ENCODE data around the gene S1PR2. TPM values are rescaled to one million over a fixed set of nuclear protein-coding genes. Genes with fewer than 3 reads are reported as not detected.

S1PR2 gene
- total RNA-seq, 4 donors from 2014 or later: 0.80 to 7.1 (median 3.5) TPM

DNA sequence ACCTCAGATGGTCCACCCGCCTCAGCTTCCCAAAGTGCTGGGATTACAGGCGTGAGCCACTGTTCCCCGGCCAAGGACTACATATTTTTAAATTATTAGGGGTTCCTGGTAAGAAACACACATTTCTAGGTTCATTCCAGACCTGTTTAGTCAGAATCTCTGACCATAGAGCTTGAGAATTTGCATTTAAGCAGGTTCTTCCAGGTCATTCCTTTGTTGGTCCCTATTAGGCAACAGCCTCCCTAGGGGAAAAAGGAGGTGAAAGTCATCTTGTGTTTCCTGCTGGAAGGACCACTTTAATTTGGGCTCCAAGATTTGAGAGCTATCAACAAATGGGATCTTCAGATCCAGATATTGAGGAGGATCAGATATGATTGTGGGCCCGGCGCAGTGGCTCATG, 16.3 kb downstream of the S1PR2 start:
- in situ Hi-C loops (cut with MboI; ENCODE audit: low pct_ligation_motif_present in 1 of 4, low pct_unique_long_range_greater_than_20kb in 1 of 4, low sequenced_read_pairs in 3 of 4) (no loop called here), intact Hi-C loops (cut with DNase I; ENCODE audit: low total_unique reads) (no loop called here)
- H3K27me3 ChIP-seq: no peaks in the 10 kb centered on the region
- 79 to 80% methylated on average over 1 to 5 of the region's 5 CpGs for WGBS, 2 donors (ENCODE audit: low coverage in 1 of 2)
- no peaks in the 10 kb centered on the region for H3K4me1 ChIP-seq
- TF ChIP-seq CTCF (IDR thresholded peaks at IDR 0.05) (no peak), EP300 (IDR thresholded peaks at IDR 0.05; ENCODE audit: low read depth) (no peak), POLR2AphosphoS5 (IDR thresholded peaks at IDR 0.05) (no peak), POLR2A (IDR thresholded peaks at IDR 0.05) (no peak)
- no peaks in the 10 kb centered on the region for H3K9me3 ChIP-seq
- H3K27ac ChIP-seq: no peak overlapping the region
- H3K36me3 ChIP-seq: no peaks in the 10 kb centered on the region
- DNase-seq: no peak
- H3K4me3 ChIP-seq: no peak overlapping the region

DNA sequence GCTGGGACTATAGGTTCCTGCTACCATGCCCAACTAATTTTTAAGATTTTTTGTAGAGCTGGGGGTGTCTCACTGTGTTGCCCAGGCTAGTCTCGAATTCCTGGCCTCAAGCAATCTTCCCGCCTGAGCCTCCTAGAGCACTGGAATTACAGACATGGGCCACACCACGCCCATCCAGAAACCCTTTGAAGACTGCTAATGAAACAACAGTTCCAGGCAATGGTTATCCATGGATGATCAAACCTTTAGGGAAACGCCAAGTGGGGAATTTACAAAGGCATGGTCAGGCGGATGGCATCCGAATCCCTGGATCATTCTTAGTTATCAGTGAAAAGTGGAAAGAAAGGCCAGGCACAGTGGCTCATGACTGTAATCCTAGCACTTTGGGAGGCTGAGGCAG, 19.4 kb downstream of the S1PR2 start:
- WGBS, 2 donors (ENCODE audit: low coverage in 1 of 2): 86% methylated on average over 6 of the region's 6 CpGs; no CpG with 5 or more reads in 1 of the 2 donors
- Histone ChIP-seq H3K4me3 (no peak overlapping the region), H3K27ac (no peak overlapping the region), H3K4me1 (no peaks in the 10 kb centered on the region), H3K36me3 (no peaks in the 10 kb centered on the region), H3K9me3 (no peaks in the 10 kb centered on the region), H3K27me3 (no peaks in the 10 kb centered on the region)
- no peak for DNase-seq
- in situ Hi-C loops (cut with MboI; ENCODE audit: low pct_ligation_motif_present in 1 of 4, low pct_unique_long_range_greater_than_20kb in 1 of 4, low sequenced_read_pairs in 3 of 4) (no loop called here), intact Hi-C loops (cut with DNase I; ENCODE audit: low total_unique reads) (no loop called here)
- TF ChIP-seq CTCF (IDR thresholded peaks at IDR 0.05) (no peak), POLR2AphosphoS5 (IDR thresholded peaks at IDR 0.05) (no peak), POLR2A (IDR thresholded peaks at IDR 0.05) (no peak), EP300 (IDR thresholded peaks at IDR 0.05; ENCODE audit: low read depth) (no peak)

DNA sequence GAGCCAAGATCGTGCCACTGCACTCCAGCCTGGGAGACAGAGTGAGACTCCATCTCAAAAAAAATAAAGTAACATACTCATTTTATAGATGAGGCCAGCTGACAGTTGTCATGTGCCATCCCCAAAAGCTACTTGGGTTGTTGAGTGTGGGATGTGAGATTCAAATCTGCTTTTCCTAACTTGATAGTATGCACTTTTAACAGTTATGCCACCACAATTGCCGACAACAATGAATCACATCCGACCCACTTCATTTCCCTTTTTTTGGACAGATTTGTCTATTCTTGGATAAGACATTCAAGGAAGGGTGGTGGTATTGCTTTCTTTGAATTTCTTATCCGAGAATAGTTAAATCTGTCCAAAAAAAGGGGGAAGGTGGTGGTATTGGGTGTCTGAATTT, 20.1 kb downstream of the S1PR2 start:
- 87 to 88% methylated on average over 3 to 4 of the region's 4 CpGs for WGBS, 2 donors (ENCODE audit: low coverage in 1 of 2)
- in situ Hi-C loops (cut with MboI; ENCODE audit: low pct_ligation_motif_present in 1 of 4, low pct_unique_long_range_greater_than_20kb in 1 of 4, low sequenced_read_pairs in 3 of 4): no loop called here
- no peaks in the 10 kb centered on the region for H3K9me3 ChIP-seq
- H3K4me1 ChIP-seq: no peaks in the 10 kb centered on the region
- intact Hi-C loops (cut with DNase I; ENCODE audit: low total_unique reads): no loop called here
- no peaks in the 10 kb centered on the region for H3K36me3 ChIP-seq
- DNase-seq: no peak
- no peak for TF ChIP-seq POLR2AphosphoS5 (IDR thresholded peaks at IDR 0.05)
- no peak for TF ChIP-seq EP300 (IDR thresholded peaks at IDR 0.05; ENCODE audit: low read depth)
- no peak for TF ChIP-seq CTCF (IDR thresholded peaks at IDR 0.05)
- TF ChIP-seq POLR2A (IDR thresholded peaks at IDR 0.05): no peak
- no peaks in the 10 kb centered on the region for H3K27me3 ChIP-seq
- no peak overlapping the region for H3K4me3 ChIP-seq
- H3K27ac ChIP-seq: no peak overlapping the region

GRCh38 chr19:10209315-10209714, 21.8 kb downstream of the S1PR2 start:
- H3K4me1 ChIP-seq: no peaks in the 10 kb centered on the region
- intact Hi-C loops (cut with DNase I; ENCODE audit: low total_unique reads) (no loop called here), in situ Hi-C loops (cut with MboI; ENCODE audit: low pct_ligation_motif_present in 1 of 4, low pct_unique_long_range_greater_than_20kb in 1 of 4, low sequenced_read_pairs in 3 of 4) (no loop called here)
- H3K27ac ChIP-seq: no peak overlapping the region
- H3K27me3 ChIP-seq: no peaks in the 10 kb centered on the region
- H3K4me3 ChIP-seq: no peak overlapping the region
- H3K9me3 ChIP-seq: no peaks in the 10 kb centered on the region
- no peak for DNase-seq
- TF ChIP-seq EP300 (IDR thresholded peaks at IDR 0.05; ENCODE audit: low read depth): no peak
- TF ChIP-seq POLR2A (IDR thresholded peaks at IDR 0.05): no peak
- TF ChIP-seq POLR2AphosphoS5 (IDR thresholded peaks at IDR 0.05): no peak
- TF ChIP-seq CTCF (IDR thresholded peaks at IDR 0.05): no peak
- WGBS, 2 donors (ENCODE audit: low coverage in 1 of 2): 57 to 65% methylated on average over 4 of the region's 4 CpGs
- H3K36me3 ChIP-seq: no peaks in the 10 kb centered on the region

All from transverse colon (tissue), 4 donors.